Measurements from ENCODE around the gene CALU.

Gene CALU

DNA sequence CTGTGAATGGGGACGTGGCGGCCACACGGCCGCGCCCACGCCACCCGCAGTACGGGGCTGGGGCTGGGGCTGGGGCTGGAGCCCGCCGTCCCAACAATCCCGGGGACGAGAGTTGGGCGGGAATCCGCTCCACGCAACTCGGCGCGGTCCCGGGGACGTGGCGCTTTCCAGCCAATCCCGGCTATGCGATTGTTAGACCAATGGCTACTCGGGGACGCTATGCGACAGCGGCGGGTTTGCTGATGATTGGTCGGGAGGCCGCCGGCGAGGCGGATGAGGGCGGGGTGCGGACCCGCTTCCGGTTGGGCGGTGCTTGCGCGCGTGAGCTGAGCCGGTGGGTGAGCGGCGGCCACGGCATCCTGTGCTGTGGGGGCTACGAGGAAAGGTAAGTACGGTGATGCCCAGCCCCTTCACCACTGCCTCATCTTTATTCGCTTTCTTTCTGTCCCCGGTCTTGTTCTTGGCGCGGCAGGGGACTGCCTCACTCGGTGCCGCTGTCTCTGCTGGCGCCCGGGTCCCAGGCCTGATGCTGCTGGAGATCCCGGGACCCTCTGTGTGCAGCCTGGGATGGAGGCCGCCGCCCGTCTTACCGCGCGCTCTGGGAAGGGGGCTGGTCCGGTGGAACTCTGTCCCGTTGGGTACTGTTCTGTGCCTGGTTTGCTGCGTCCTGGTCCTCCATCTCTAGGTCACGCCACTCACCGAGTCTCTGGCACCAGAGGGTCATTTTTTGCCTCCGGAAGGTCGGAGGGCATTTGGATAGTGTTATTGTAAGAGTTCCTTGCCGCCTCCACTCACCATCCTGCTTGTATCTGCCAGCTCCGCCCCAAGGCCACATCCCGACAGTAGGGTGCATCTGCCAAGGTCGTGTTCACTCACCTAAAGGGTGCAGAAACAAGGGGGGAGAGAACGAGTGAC is at the start of gene CALU:
TSS of gene CALU (plus strand) at position 312 of the 915 bp plus-strand sequence. CDS start 9,225 bp downstream, outside the sequence.
- DNase-seq (ENCODE audit: low read depth in 2 of 2) = peak; percentile 75 to 83

DNA sequence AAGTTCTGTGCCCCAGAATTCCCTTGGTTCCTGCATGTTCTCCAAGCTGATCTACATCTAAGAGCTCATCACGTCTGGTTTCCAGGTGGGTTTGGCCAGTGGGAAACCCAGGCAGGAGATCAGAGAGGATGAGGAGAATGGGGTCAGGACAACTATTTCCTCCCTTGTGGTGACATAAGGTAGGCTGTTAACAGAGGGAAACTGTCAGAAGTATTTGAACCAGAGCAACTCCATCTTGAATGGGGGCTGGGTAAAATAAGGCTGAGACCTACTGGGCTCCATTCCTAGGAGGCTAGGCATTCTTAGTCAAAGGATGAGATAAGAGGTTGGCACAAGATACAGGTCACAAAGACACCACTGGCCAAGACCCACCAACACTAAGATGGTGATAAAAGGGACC is 47.9 kb upstream of the CALU start:
- no peak for DNase-seq (ENCODE audit: low read depth in 2 of 2)

DNA sequence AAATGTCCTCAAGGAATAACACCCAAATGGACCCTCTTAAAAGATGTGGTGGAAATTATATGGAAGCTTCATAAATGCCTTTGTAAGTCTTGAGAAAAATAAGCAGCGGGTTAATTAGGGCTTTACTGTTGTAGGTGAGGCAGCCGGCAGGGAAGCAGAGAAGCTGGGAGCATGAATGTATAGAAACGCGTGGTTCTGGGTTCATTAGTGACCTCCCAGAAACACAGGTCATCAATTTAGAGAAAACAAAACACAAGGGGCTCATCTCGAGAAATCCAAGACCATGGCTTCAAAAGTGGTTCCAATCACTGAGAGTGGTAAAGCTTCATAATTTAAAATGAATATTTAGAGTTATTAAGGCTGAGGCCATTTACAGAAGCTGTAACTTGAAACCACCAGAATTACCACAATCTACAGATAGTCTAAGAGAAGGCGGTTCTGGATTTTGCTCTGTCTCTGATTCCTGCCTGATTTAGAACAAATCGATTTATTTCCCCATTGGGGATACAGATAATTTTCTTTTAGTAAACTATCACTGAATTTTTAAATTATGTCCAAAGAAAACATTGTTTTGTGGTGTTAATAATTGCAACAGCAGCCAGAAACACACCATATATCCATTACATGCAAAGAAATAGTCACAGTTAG is 46.4 kb upstream of the CALU start:
- no peak for DNase-seq (ENCODE audit: low read depth in 2 of 2)

DNA sequence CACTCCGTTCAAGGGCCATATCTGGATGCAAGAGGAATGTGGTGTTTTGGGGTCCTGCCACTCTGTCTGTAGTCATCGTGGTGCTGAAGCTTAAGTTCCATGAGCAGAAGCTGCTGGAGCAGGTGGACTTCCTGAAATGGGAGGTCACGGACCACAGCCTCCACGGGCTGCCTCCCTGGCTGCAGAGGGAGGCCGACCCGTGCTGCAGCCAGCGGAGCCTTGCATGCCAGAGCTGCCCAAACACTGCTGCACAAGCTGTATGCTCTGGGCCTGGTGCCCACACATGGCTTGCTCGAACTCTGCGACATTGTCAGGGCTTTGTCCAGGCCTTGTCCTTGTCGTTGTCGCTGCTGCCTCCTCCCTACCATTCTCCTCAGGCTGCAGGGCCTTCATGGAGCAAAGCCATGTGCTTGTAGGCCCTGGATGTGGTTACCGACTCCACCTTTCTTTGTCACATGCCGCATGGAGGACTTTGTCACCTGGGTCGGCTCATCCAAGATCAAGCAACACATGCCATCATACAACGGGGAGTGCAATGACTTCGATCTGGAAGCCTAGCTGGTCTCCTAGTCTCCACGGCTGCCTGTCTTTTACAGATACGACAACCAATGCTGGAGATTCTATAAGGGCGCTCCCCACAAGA is 45.7 kb upstream of the CALU start:
- DNase-seq (ENCODE audit: low read depth in 2 of 2) = no peak

DNA sequence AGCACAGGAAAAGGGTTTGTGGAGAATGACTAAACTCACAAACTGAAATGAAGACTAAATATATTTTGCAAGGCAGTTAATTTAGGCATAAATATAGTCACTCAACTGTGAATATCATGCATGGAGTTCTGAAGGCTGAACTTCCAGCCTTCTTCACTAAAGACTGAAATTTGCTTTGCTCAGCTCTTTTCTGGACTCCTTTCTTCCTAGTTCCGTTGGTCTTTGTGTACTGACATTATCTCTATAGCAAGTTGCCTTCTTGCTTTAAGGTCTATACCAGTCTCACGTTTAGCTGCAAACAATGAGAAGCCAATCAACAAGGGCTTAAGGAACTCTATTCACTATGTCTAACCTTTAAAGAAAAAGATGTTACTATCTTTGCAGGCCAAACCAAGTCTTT is 44.4 kb upstream of the CALU start:
- DNase-seq (ENCODE audit: low read depth in 2 of 2) = no peak

DNA sequence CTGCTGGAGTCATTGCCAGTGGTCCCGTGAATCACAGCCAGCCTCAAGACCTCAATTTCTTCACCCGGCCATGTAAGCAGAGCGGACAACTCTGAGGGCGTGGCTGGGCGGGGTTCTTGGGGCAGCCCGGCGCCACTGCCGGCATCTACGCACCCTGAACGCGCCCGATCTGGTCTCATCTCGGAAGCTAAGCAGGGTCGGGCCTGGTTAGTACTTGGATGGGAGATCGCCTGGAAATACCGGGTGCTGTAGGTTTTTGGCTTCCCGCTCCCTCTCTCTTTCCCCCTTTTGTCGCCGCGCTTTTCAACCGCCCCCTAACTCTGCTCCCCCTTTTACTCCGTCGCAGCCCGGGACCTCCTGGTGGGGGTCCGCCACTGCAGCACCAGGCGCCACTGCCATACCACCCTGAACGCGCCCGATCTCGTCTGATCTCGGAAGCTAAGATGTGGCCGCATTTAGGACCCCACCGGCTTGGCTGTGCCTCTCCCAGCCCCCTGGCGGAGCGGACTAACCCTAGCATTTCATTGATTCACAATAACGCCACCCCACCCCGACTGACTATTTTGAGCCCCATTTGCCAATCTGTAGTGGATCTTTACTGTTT is 41.8 kb upstream of the CALU start:
- peak in 1 of 2 donors; percentile 2 for DNase-seq (ENCODE audit: low read depth in 2 of 2)

DNA sequence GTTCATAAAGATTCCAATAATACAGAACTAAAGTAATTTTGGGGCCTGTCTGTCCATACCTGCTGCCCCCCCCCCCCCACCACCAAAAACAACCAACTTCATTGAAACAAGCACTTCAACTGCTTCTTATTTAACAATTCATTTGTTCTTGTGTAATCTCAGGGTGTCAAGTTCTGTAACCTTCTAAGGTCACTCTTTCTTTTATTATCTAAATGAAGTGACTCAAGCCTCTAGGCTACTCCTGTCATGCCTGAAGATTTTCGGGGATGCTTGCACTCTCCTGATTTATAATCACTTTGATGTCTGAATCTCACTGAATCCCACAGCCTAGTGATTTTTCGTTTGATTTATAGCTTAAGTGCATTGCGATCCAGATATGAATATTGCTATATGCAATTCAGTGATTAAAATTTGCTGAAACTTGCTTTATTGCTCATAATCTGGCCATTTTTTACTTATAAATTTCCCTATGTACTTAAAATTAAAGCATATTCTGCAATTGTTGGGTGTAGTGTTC is 39.9 kb upstream of the CALU start:
- DNase-seq (ENCODE audit: low read depth in 2 of 2) = no peak

DNA sequence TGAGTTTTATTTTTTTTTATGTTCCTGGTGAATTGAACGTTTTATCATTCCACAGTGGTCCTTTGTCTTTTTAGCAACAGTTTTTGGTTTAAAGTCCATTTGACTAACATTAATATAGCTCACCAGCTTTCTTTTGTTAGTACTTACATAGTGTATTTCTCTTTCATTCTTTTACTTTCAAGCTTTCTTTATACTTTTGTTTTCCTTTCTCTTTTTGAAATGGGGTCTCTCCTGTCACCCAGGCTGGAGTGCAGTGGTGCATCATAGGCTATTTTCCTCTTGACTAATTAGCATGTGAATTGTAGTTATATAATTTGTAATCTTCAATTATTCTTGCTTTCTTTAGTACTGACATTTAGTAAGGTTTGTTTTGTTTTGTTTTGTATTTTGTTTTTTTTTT is 39.3 kb upstream of the CALU start:
- DNase-seq (ENCODE audit: low read depth in 2 of 2) = no peak

DNA sequence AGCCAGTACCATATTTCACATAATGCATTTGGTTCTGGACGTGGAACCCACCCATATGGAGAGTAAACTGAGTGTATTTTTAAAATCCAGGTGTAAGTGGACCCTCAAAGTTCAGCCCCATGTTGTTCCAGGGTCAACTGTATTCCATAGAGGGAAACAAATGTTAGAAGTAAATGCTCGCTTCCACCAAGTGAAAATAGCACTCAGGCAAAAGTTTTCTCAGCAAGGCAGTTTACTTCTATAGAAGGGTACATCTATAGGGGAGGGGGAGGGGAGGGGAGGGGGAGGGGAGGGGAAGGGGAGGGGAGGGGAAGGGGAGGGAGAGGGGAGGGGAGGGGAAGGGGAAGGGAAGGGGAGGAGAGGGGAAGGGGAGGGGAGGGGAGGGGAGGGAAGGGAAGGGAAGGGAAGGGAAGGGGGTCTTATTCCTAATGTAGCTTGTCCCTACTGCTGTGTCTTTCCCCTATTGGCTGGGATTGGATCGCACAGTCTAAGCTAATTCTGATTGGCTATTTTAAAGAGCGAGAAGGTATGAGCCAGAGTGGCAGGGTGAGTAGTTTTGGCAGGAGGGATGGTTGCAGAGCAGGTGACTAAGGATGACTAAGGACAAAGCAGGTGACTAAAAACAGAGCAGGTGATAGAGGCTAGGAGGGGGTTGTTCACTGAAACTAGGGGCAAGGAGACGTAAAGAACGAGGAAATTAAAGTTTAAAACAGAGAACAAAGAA is 37.9 kb upstream of the CALU start:
- no peak for DNase-seq (ENCODE audit: low read depth in 2 of 2)

DNA sequence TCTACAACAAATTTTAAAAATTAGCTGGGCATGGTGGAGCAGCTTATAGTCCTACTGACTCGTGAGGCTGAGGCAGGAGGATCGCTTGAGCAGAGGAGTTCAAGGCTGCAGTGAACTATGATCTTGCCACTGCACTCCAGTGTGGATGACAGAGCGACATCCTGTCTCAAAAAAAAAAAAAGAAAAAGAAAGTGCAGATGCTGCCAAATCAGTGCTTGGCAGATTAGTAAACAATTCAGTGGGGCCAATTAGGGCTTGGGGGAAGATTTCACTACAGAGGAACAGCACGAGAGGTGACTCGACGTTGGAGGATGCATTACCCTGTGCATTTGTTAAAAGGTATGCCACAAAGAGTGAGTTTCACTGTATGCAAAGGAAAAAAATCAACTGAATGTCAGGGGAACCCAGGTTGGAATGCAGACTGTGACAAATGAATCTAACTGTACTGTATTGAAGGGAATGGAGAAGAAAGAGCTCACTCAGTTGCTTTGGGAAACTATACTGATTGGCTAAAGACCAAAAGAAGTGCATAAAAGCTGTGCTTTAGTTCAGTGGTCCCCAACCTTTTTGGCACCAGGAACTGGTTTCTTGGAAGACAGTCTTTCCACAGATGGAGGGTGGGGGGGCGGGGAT is 35.4 kb upstream of the CALU start:
- no peak for DNase-seq (ENCODE audit: low read depth in 2 of 2)

DNA sequence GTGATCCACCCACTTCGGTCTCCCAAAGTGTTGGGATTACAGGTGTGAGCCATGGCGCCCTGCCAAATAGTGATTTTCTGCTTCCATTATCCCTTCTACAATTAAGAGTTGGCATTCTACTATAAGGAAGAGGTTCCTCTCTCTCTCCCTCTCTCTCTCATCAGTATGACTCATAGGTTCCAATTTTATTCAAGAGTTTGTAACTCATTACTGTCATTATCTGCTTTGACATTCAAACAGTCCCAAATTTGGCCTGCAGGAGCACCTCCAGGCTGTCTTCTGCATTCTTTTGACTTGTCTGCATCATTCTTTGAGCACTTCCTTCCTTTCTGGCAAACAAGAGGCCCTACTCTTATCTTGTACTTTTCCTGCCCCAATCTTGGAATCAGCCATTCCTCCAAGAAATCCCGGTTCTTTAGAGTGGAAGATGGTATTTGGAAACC is 33.2 kb upstream of the CALU start:
- DNase-seq (ENCODE audit: low read depth in 2 of 2) = no peak

DNA sequence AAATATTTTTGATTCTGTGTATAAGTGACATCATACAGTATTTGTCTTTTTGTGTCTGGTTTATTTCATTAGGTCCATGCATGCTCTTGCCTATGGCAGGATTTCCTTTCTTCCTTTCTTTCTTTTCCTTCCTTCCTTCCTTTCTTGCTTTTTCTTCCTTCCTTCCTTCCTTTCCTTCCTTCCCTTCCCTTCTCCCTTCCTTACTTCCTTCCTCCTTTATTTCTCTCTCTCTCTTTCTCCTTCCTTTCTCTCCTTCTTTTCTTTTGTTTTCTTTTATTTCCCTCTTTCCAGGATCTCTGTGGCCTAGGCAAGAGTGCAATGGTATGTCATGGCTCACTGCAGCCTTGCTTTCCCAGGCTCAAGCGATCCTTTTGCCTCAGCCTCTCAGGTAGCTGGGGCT is 31.4 kb upstream of the CALU start:
- DNase-seq (ENCODE audit: low read depth in 2 of 2) = no peak

DNA sequence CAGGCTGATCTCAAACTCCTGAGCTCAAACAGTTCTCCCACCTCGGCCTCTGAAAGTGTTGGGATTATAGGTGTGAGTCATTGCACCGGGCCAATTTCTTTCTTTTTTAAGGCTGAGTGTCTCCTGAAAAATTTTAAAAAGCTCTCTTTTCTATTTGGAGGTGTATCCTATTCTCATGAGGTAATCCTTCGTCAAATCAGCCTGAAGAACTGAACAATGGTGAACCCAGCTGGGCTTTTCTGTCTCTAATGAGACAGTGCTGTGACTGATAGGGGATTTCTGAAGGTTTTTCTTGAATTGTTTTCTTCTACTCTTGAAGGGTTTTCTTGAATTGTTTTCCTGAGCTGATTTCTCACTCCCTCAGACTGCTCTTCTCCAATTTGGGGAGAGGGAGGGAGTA is 30.9 kb upstream of the CALU start:
- no peak for DNase-seq (ENCODE audit: low read depth in 2 of 2)

DNA sequence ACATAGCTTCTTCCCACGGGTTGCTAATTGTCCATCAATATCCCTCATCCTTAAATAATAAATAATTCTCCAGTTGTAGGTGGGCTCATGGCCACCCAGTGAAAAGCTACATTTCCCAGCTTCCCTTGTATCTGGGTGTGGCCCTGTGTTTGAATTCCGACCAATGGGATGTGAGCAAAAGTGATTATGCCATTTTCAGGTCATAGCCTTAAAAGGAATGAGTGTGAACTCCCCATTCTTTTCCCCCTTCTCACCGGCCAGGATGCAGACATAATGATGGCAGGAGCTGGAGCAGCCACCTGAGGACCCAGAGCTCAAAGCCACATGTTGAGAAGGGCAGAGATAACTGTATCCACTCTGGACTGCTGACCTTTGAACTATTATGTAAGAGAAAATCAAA is 30.3 kb upstream of the CALU start:
- DNase-seq (ENCODE audit: low read depth in 2 of 2) = no peak

DNA sequence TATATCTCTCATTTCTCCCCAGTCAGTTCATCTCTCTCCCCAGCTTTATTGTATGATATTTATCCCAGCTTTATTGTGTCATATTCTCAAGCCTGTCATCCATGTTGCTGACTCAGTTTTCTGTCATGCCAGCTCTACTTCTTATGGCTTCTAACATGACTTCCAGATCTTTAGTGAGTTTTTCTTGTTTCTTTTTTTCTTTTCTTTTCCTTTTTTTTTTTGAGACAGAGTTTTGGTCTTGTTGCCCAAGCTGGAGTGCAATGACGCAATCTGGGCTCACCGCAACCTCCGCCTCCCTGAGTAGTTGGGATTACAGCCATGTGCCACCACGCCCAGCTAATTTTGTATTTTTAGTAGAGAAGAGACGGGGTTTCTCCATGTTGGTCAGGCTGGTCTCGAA is 28.7 kb upstream of the CALU start:
- DNase-seq (ENCODE audit: low read depth in 2 of 2) = no peak

DNA sequence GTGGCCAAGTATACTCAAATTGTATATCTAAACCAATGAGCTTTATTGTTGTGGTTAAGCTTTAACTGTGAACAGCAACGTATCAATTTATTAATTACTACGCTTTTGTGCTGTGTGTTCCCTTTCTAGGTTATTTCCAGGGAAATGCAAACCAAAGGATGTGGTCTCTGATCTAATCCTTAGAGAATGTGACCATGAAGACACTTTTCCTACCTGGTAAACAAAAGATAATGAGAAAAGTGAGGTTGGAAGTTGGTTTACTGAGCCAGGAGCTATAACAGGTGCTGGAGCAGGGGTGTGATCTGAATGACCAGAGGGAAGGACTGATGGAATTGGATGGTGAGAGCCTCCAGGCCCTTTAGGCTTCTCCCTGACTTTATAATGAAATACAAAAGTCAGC is 25.4 kb upstream of the CALU start:
- DNase-seq (ENCODE audit: low read depth in 2 of 2) = no peak

DNA sequence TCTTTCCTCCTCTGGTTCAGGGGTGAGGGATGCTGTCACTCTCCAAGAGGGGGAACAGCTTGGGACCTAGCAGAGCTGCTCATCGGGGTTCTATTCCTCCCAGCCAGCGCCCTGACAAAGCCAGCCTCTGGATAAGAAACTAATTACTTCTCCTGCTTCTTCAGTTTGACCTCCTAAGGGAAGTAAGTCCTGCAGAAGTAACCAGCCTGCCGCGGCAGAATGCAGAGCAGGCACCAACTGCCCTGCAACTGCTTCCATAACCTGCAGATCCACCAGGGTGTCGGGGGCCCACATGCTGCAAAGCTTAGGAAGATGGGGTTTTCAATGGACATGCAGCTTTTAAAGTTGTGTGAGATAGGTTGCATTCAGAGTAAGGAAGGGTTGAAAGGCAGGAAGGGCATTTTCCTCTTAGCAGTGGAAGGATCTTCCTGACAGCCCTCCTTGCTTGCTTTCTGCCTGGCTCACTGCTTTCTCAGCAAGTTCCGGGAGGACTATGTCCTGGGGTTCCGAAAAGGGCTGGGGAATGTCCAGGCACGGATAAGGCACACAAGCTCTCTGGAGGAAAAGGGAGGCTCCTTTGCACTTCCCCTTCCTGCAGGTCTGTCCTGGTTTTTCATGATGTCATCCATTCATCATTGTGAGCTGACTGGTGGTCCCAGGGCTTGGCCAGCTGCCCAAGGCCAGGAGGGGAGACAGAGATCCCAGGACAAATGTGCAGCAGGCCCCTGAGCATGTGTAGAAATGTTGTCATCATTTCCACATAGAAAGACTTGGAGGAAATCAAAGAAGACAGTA is 24.3 kb upstream of the CALU start:
- DNase-seq (ENCODE audit: low read depth in 2 of 2) = no peak

DNA sequence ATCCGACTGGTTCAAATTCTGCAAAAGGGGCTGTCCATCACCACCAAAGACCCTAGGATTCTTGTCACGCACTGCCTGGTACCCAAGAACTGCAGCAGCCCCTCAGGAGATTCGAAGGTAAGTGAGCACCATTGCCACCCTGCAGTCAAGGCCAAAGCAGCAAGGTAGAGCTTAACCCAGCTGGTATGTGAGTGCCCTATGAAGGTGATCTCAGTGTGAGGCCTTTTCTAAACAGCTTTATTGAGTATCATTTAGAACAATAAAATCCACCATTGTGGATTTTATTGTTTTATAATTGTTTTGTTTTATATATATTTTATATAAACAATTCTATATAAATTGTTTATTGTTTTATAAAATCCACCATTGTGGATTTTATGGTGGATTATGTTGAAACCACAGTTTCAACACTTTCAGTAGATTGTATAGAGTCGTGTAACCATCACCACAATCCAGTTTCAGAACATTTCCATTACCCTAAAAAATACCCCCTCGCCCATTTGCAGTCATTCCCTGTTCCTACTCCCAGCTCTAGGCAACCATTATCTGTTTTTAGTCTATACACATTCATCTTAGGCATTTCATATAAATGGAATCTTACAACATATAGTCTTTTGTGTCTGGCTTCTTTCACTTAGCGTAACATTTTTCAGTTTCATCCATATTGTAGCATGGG is 20.1 kb upstream of the CALU start:
- no peak for DNase-seq (ENCODE audit: low read depth in 2 of 2)

DNA sequence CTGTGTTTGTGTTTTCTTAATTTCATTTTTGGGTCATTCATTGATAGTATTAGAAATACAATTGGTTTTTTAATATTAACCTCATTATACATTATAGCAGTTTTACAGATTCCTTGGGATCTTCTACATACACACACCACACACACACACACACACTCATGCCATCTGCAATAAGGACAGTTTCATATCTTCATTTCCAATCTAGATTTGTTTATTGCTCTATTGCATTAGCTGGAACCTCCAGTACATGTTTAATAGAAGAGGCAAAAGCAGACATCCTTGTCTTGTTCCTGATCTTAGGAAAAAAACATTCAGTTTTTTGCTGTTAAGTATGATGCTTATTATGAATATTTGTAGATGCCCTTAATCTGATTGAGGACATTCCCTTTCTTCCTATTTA is 17.8 kb upstream of the CALU start:
- DNase-seq (ENCODE audit: low read depth in 2 of 2) = no peak

DNA sequence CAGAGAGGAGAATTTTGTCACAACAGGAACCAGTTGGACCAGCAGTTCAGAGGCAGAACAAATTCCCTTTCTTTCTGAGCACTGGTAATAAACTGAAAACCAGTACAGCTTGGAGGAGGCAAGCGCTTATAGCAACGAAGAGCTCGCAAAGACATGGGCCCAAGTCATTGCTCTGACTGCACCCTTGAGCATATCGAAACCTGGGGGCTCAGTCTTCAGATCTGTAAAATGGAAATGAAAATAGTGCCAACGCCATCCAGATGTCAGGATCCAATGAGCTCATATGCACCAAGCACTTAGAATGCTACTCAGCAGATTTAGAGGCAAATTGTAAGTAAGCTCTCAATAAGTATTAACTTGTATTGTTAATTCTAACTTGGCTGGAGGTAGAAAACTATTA is 14.4 kb upstream of the CALU start:
- no peak for DNase-seq (ENCODE audit: low read depth in 2 of 2)

All from stimulated activated CD4-positive, alpha-beta T cell treated with anti-CD3 and anti-CD28 coated beads, Interleukin-1b, Interleukin-23, amount 100 ng/mL, for 1 hour (primary cell).